Measurements from ENCODE around the gene CHST11.

DNA sequence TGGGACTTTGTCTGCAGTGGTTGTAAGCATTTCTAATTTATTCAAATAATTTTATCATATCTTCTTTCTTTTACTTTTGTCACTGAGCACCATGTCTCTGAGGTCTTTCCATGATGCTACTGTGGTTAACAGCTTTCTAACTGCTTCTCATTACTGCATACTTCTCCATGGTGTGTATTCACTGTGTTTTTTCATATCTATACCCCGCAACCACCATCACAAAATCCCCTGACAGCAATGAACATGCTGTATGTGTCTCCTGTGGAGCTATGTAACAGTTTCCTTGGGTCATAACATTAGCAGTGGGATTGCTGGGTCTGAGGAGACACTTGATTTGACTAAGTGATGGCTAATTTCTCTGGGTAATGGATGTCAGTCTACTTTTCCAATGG lies 29.2 kb upstream of the CHST11 start:
- TF ChIP-seq, protein P1, sequence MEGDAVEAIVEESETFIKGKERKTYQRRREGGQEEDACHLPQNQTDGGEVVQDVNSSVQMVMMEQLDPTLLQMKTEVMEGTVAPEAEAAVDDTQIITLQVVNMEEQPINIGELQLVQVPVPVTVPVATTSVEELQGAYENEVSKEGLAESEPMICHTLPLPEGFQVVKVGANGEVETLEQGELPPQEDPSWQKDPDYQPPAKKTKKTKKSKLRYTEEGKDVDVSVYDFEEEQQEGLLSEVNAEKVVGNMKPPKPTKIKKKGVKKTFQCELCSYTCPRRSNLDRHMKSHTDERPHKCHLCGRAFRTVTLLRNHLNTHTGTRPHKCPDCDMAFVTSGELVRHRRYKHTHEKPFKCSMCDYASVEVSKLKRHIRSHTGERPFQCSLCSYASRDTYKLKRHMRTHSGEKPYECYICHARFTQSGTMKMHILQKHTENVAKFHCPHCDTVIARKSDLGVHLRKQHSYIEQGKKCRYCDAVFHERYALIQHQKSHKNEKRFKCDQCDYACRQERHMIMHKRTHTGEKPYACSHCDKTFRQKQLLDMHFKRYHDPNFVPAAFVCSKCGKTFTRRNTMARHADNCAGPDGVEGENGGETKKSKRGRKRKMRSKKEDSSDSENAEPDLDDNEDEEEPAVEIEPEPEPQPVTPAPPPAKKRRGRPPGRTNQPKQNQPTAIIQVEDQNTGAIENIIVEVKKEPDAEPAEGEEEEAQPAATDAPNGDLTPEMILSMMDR (IDR thresholded peaks at IDR 0.05; ENCODE audit: low read depth, low read length, missing input control) = no peak
- TF ChIP-seq, protein P2, sequence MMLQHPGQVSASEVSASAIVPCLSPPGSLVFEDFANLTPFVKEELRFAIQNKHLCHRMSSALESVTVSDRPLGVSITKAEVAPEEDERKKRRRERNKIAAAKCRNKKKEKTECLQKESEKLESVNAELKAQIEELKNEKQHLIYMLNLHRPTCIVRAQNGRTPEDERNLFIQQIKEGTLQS (IDR thresholded peaks at IDR 0.05) = no peak
- TF ChIP-seq GABPA (IDR thresholded peaks at IDR 0.05 in 1 of 2, conservative IDR thresholded peaks at IDR 0.05 in 1 of 2) (no peak), SP1 (IDR thresholded peaks at IDR 0.05) (no peak)

Data from liver (tissue), 3 donors.